Endothelial cell of umbilical vein (primary cell): ENCODE data around the gene GALT. TPM values are rescaled to one million over a fixed set of nuclear protein-coding genes. Genes with fewer than 3 reads are reported as not detected.

Experiments used
- BruUV-seq: library from RNA; stranded (reverse); fragments of 400-500 nt; replicated peaks from 2 replicates; lab custom pipeline; 2021; lab: Mats Ljungman, UMichigan
- CTCF ChIA-PET: fragments of 300-600, 350-600 bp; sonication (Branson Sonifier 250); formaldehyde crosslinking; loops from one replicate; lab custom pipeline; 2021; ENCODE audit warnings: antibody characterized with exemption, inconsistent platforms; lab: Charles Lee
- POLR2A ChIA-PET: fragments of 300-600, 350-600 bp; sonication (Branson Sonifier 250); formaldehyde crosslinking; loops from one replicate; lab custom pipeline; 2021; ENCODE audit warnings: antibody characterized with exemption, inconsistent platforms; lab: Charles Lee
- DNase-seq: peaks from one replicate; pipeline ENCODE4 v3.0.0-alpha.2; 2011; ENCODE audit warnings: low read depth, low spot score
- FAIRE-seq: peaks from 2 replicates; lab custom pipeline; 2011; peaks lifted over from hg19 to GRCh38; lab: Jason Lieb, UNC
- H2AFZ ChIP-seq: 2 replicates; pipeline ENCODE4 v1.6.0; 2012; ENCODE audit warnings: low read depth, low read length, control low read depth, inconsistent platforms
- H3K27ac ChIP-seq: 2 replicates; pipeline ENCODE4 v1.5.1; 2011; ENCODE audit warnings: low read depth, mild to moderate bottlenecking, control low read depth, low read length, moderate library complexity; ENCODE audit not compliant: insufficient read depth
- H3K27me3 ChIP-seq, 2 experiments: 2 replicates each; pipeline versions ENCODE4 v1.6.0 to v1.6.1; 2011; ENCODE audit warnings: low read length in 2 of 2, mixed read lengths in 1 of 2; ENCODE audit not compliant: control insufficient read depth in 2 of 2, insufficient read depth in 2 of 2
- H3K36me3 ChIP-seq, 2 experiments: 2 replicates in 1 of 2; 3 replicates in 1 of 2; pipeline ENCODE4 v1.5.1; 2011; ENCODE audit warnings: low read length in 2 of 2, mild to moderate bottlenecking in 1 of 2, moderate library complexity in 1 of 2; ENCODE audit not compliant: control insufficient read depth in 2 of 2, insufficient read depth in 2 of 2; ENCODE audit errors: extremely low read depth in 1 of 2
- H3K4me1 ChIP-seq: 3 replicates; pipeline ENCODE4 v1.5.1; 2011; ENCODE audit warnings: mild to moderate bottlenecking, low read length; ENCODE audit not compliant: control insufficient read depth, insufficient read depth; ENCODE audit errors: extremely low read depth
- H3K4me2 ChIP-seq: 2 replicates; pipeline ENCODE4 v1.6.1; 2011; ENCODE audit warnings: low read length, control low read depth, mixed read lengths; ENCODE audit not compliant: insufficient read depth
- H3K4me3 ChIP-seq, 3 experiments: fragments of 200-600 bp in 1 of 3; sonication (generic), shearing (Covaris generic) in 1 of 3; replicated peaks in 1 of 3; 2 replicates each; pipeline ENCODE4 v1.5.1; 2011 to 2016; ENCODE audit warnings: control low read depth in 3 of 3, low read length in 3 of 3, mild to moderate bottlenecking in 2 of 3, inconsistent platforms in 1 of 3, low read depth in 1 of 3, moderate library complexity in 1 of 3; ENCODE audit not compliant: insufficient read depth in 1 of 3
- H3K79me2 ChIP-seq: 2 replicates; pipeline ENCODE4 v1.6.0; 2012; ENCODE audit warnings: low read length, inconsistent platforms; ENCODE audit not compliant: control insufficient read depth, insufficient read depth
- H3K9ac ChIP-seq: replicated peaks from 2 replicates; pipeline ENCODE3; 2011; ENCODE audit warnings: low read length, control low read depth; ENCODE audit not compliant: insufficient read depth; ENCODE audit errors: extremely low read depth
- H3K9me1 ChIP-seq: replicated peaks from 3 replicates; pipeline ENCODE4 v1.6.0; 2011; ENCODE audit warnings: mild to moderate bottlenecking, low read length; ENCODE audit not compliant: control insufficient read depth, insufficient read depth; ENCODE audit errors: extremely low read depth
- H3K9me3 ChIP-seq: replicated peaks from 2 replicates; pipeline ENCODE4 v1.5.1; 2012; ENCODE audit warnings: low read length, inconsistent platforms; ENCODE audit not compliant: control insufficient read depth, insufficient read depth
- H4K20me1 ChIP-seq: replicated peaks from 2 replicates; pipeline ENCODE3; 2011; ENCODE audit warnings: mild to moderate bottlenecking, low read length; ENCODE audit not compliant: control insufficient read depth, insufficient read depth; ENCODE audit errors: extremely low read depth
- EZH2 ChIP-seq: IDR thresholded peaks from 2 replicates; pipeline ENCODE4 v1.6.1; 2012; ENCODE audit warnings: borderline replicate concordance, low read depth, mild to moderate bottlenecking, moderate library complexity, low read length, inconsistent platforms; ENCODE audit not compliant: severe bottlenecking
- FOS ChIP-seq: IDR thresholded peaks from 2 replicates; pipeline ENCODE4 v1.6.1; 2011; ENCODE audit warnings: mild to moderate bottlenecking, low read length, moderate library complexity, borderline replicate concordance; ENCODE audit not compliant: insufficient read depth
- GATA2 ChIP-seq: IDR thresholded peaks from 2 replicates; pipeline ENCODE4 v1.7.0; 2011; ENCODE audit warnings: low read depth, mild to moderate bottlenecking, moderate library complexity, mixed read lengths, low read length; ENCODE audit not compliant: insufficient read length, insufficient read depth
- JUN ChIP-seq: IDR thresholded peaks from 2 replicates; pipeline ENCODE4 v1.6.1; 2011; ENCODE audit warnings: borderline replicate concordance, low read depth; ENCODE audit not compliant: insufficient read length, insufficient read depth
- MYC ChIP-seq: IDR thresholded peaks from one replicate; pipeline ENCODE4 v1.6.1; 2011; ENCODE audit warnings: mild to moderate bottlenecking, low read depth, low read length
- POLR2A ChIP-seq: IDR thresholded peaks from 2 replicates; pipeline ENCODE4 v1.6.1; 2012; ENCODE audit warnings: low read depth, mild to moderate bottlenecking, control low read depth, low read length
- POLR2AphosphoS5 ChIP-seq: IDR thresholded peaks from 2 replicates; pipeline ENCODE4 v1.6.1; 2012; ENCODE audit warnings: low read depth, mild to moderate bottlenecking, control low read depth, low read length, moderate library complexity; ENCODE audit not compliant: insufficient read depth
- dilution Hi-C: fragments of 300-500 bp; cut with MboI; formaldehyde crosslinking; loops from one replicate; pipeline ENCODE4 v1.15.0; 2019; ENCODE audit warnings: low sequenced_read_pairs; ENCODE audit not compliant: extremely low pct_ligation_motif_present
- intact Hi-C: fragments of 100-400 bp; cut with micrococcal nuclease; formaldehyde crosslinking; loops from one replicate; pipeline ENCODE4 v1.10.0; 2022
- polyA plus RNA-seq, 4 experiments: library from polyadenylated mRNA; depleted of rRNA in 3 of 4; stranded (reverse) in 3 of 4; unstranded in 1 of 4; fragments of >200 nt; gene quantifications; 2 replicates each; pipeline versions ENCODE4 v1.2.1 to v1.2.3, GENCODE V29; 2011 to 2012; ENCODE audit warnings: missing spikeins in 1 of 4
- total RNA-seq: library from RNA; stranded (reverse); gene quantifications from 2 replicates; pipeline ENCODE4 v1.2.3, GENCODE V29; 2021
- TF ChIP-seq, protein P1 (sequence below), 2 donors: IDR thresholded peaks; 1 replicate in 1 of 2; 2 replicates in 1 of 2; pipeline ENCODE4 v1.5.1; 2011; ENCODE audit warnings: low read length in 2 of 2, mild to moderate bottlenecking in 2 of 2, moderate library complexity in 2 of 2, control low read depth in 1 of 2, inconsistent platforms in 1 of 2, low read depth in 1 of 2; ENCODE audit not compliant: insufficient read depth in 1 of 2; ENCODE audit errors: extremely low read depth in 1 of 2
- TF ChIP-seq, protein P2 (sequence below): IDR thresholded peaks from 2 replicates; pipeline ENCODE4 v1.6.1; 2011; ENCODE audit not compliant: insufficient read depth, insufficient read length

The GALT gene
- total and polyA plus RNA-seq, 2 donors (not counting 3 experiments of a cell fraction or from before 2014, with no cell fraction given) = 36.6 to 58.5 TPM

DNA sequence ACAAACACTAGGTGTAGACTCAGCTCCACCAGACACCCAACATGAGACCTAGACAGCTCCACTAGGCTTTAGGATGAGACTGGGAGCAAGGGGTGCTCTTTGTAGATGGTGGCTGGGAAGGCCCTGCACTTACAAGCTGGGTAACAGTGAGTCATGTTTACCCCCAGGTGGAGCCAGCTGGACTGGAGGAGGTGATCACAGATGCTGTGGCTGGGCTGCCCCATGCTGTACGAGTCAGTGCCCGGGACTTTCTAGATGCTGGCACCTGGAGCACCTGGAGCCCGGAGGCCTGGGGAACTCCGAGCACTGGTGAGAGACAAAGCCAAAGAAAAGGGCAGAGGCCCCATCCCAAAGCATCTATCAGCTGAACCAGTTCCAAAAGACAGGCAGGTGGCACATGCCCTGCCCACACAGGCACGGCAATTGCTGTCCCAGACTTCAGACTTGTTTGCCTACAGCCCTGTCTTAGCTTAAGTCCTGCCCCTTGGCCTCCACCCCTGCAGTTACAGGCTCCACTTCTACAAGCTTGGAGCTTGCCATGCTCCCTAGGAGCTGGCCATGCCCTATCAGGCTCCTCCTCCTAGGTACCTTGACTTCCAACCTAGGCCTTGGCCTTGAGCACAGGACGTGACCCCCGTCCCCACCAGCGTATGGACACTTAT is 13.2 kb downstream of the GALT start:
- no peak for DNase-seq
- no peak overlapping the region for H3K9ac ChIP-seq
- no peak for FAIRE-seq
- TF ChIP-seq POLR2A (no peak), GATA2 (no peak), JUN (no peak), MYC (no peak), FOS (no peak), EZH2 (no peak), POLR2AphosphoS5 (no peak)
- TF ChIP-seq, protein P1, sequence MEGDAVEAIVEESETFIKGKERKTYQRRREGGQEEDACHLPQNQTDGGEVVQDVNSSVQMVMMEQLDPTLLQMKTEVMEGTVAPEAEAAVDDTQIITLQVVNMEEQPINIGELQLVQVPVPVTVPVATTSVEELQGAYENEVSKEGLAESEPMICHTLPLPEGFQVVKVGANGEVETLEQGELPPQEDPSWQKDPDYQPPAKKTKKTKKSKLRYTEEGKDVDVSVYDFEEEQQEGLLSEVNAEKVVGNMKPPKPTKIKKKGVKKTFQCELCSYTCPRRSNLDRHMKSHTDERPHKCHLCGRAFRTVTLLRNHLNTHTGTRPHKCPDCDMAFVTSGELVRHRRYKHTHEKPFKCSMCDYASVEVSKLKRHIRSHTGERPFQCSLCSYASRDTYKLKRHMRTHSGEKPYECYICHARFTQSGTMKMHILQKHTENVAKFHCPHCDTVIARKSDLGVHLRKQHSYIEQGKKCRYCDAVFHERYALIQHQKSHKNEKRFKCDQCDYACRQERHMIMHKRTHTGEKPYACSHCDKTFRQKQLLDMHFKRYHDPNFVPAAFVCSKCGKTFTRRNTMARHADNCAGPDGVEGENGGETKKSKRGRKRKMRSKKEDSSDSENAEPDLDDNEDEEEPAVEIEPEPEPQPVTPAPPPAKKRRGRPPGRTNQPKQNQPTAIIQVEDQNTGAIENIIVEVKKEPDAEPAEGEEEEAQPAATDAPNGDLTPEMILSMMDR (IDR thresholded peaks at IDR 0.05; ENCODE audit: extremely low read depth in 1 of 2, insufficient read depth in 1 of 2, low read depth in 1 of 2, low read length in 2 of 2) = no peak
- TF ChIP-seq, protein P2, sequence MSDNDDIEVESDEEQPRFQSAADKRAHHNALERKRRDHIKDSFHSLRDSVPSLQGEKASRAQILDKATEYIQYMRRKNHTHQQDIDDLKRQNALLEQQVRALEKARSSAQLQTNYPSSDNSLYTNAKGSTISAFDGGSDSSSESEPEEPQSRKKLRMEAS = no peak
- H3K36me3 ChIP-seq = no peaks in the 10 kb centered on the region
- CTCF ChIA-PET = interaction anchor here (1.0 to 1.4 kb wide), 2 partner anchors 26 to 43 kb away, joined by 3 read pairs; no protein-coding TSS in a partner anchor
- no peaks in the 10 kb centered on the region for H3K27me3 ChIP-seq
- no peak overlapping the region for H3K4me2 ChIP-seq
- H3K27ac ChIP-seq = no peak overlapping the region
- H3K9me3 ChIP-seq = no peaks in the 10 kb centered on the region
- H4K20me1 ChIP-seq = no peaks in the 10 kb centered on the region
- H3K4me1 ChIP-seq = peaks cover 1% of the 10 kb centered on the region
- POLR2A ChIA-PET = no interaction called here
- no TSS peak for BruUV-seq
- no peaks in the 10 kb centered on the region for H3K9me1 ChIP-seq
- intact Hi-C loops = no loop called here
- no peak overlapping the region for H2AFZ ChIP-seq
- H3K79me2 ChIP-seq = no peaks in the 10 kb centered on the region
- no peak overlapping the region for H3K4me3 ChIP-seq
- dilution Hi-C loops = no loop called here
